Activated T-helper 2 cell treated with anti-CD3 and anti-CD28 coated beads, Interferon-gamma antibody, Interleukin-2, Interleukin-4, amounts not matched to agents 10 μg/mL and 5 μg/mL and 100 μg/mL, durations not matched to agents 14 hours and 24 hours and 36 hours (primary cell): ENCODE measurements around the gene HERPUD1. TPM values are rescaled to one million over a fixed set of nuclear protein-coding genes. Genes with fewer than 3 reads are reported as not detected.
A peak's percentile ranks its signal among the peaks of the same experiment; 100 is the strongest.
"Not testable (repeated sequence)": the region's sequence is repeated elsewhere in the genome, so short reads cannot be mapped to it uniquely, and the experiment has no call there.

ENCODE experiments used
- DNase-seq: peaks from one replicate; pipeline ENCODE4 v3.0.0; 2021; ENCODE audit warnings: low spot score
- H3K27ac Mint-ChIP-seq: one replicate; pipeline ENCODE4 v1.8.0; 2021; ENCODE audit warnings: mixed read lengths
- H3K27me3 Mint-ChIP-seq: one replicate; pipeline ENCODE4 v1.8.0; 2021; ENCODE audit warnings: low read depth, mixed read lengths
- H3K36me3 Mint-ChIP-seq: one replicate; pipeline ENCODE4 v1.8.0; 2021; ENCODE audit warnings: low read depth, mixed read lengths
- H3K4me1 Mint-ChIP-seq: one replicate; pipeline ENCODE4 v1.8.0; 2021; ENCODE audit warnings: low read depth, mixed read lengths
- H3K4me3 Mint-ChIP-seq: one replicate; pipeline ENCODE4 v1.8.0; 2021; ENCODE audit warnings: low read depth, mild to moderate bottlenecking, moderate library complexity, mixed read lengths
- H3K9me3 Mint-ChIP-seq: one replicate; pipeline ENCODE4 v1.8.0; 2021; ENCODE audit warnings: mixed read lengths
- intact Hi-C: fragments of 100-400 bp; cut with micrococcal nuclease; formaldehyde crosslinking; loops from one replicate; pipeline ENCODE4 v1.15.1; 2023
- total RNA-seq: library from RNA; stranded (reverse); gene quantifications from 2 replicates; pipeline ENCODE4 v1.2.3, GENCODE V29; 2022

HERPUD1 gene
- total RNA-seq, 1 donor from 2014 or later: 175 TPM

- intact Hi-C loops: loop anchor here (2.0 to 10.0 kb wide), 3 partner anchors 72 to 672 kb away; partner anchors contain the start of gene NUP93
- Mint-ChIP-seq H3K27me3 (no peaks in the 10 kb centered on the region), H3K4me3 (peak overlapping the region; percentile 98), H3K36me3 (peaks cover 56% of the 10 kb centered on the region), H3K4me1 (peaks cover 44% of the 10 kb centered on the region), H3K27ac (peak overlapping the region; percentile 97), H3K9me3 (no peaks in the 10 kb centered on the region)
- DNase-seq: peak; percentile 45
Observed at GRCh38 chr16:56932721-56933619, 1.0 kb downstream of the HERPUD1 start.

- H3K4me1 Mint-ChIP-seq: peaks cover 53% of the 10 kb centered on the region
- intact Hi-C loops: loop anchor here (2.0 to 10.0 kb wide), 3 partner anchors 73 to 671 kb away; partner anchors contain the start of gene NUP93
Observed at GRCh38 chr16:56933828-56934598, 2.1 kb downstream of the HERPUD1 start.

GRCh38 chr16:56934599-56935145, 2.7 kb downstream of the HERPUD1 start:
- Mint-ChIP-seq H3K4me3 (peak overlapping the region; percentile 98), H3K27ac (peak overlapping the region; percentile 64), H3K4me1 (peaks cover 60% of the 10 kb centered on the region), H3K36me3 (peaks cover 73% of the 10 kb centered on the region)
- intact Hi-C loops: loop anchor here (5.0 to 10.0 kb wide), 3 partner anchors 53 to 670 kb away; partner anchors contain the start of genes NLRC5 and NUP93
- H3K9me3 Mint-ChIP-seq, DNase-seq, H3K27me3 Mint-ChIP-seq: not testable (repeated sequence)

More at GRCh38 chr16:56933828-56934598, 2.1 kb downstream of the HERPUD1 start:
- peaks cover 66% of the 10 kb centered on the region for H3K36me3 Mint-ChIP-seq
- H3K9me3 Mint-ChIP-seq: no peaks in the 10 kb centered on the region
- H3K27me3 Mint-ChIP-seq: no peaks in the 10 kb centered on the region
- peak overlapping the region; percentile 46 for H3K27ac Mint-ChIP-seq
- DNase-seq: no peak
- H3K4me3 Mint-ChIP-seq: peak overlapping the region; percentile 98

- Mint-ChIP-seq H3K4me1 (peaks cover 65% of the 10 kb centered on the region), H3K4me3 (peak overlapping the region; percentile 98), H3K27me3 (no peaks in the 10 kb centered on the region), H3K9me3 (no peaks in the 10 kb centered on the region), H3K36me3 (peaks cover 78% of the 10 kb centered on the region), H3K27ac (peak overlapping the region; percentile 64)
- DNase-seq: no peak
- intact Hi-C loops: loop anchor here (5.0 to 10.0 kb wide), 3 partner anchors 52 to 670 kb away; partner anchors contain the start of genes NLRC5 and NUP93
Observed at GRCh38 chr16:56935201-56935600, 3.3 kb downstream of the HERPUD1 start.

GRCh38 chr16:56936491-56936890, 4.5 kb downstream of the HERPUD1 start:
- Mint-ChIP-seq H3K4me1 (peaks cover 66% of the 10 kb centered on the region), H3K9me3 (no peaks in the 10 kb centered on the region), H3K4me3 (peak overlapping the region; percentile 39), H3K27ac (peak overlapping the region; percentile 8), H3K27me3 (no peaks in the 10 kb centered on the region), H3K36me3 (peaks cover 89% of the 10 kb centered on the region)
- DNase-seq: no peak
- intact Hi-C loops: loop anchor here (5.0 to 10.0 kb wide), 3 partner anchors 51 to 668 kb away; partner anchors contain the start of genes NLRC5 and NUP93

GRCh38 chr16:56936950-56937349, 5.0 kb downstream of the HERPUD1 start:
- no peak for DNase-seq
- intact Hi-C loops: loop anchor here (5.0 to 10.0 kb wide), 3 partner anchors 50 to 668 kb away; partner anchors contain the start of genes NLRC5 and NUP93
- Mint-ChIP-seq H3K4me1 (peaks cover 69% of the 10 kb centered on the region), H3K27me3 (no peaks in the 10 kb centered on the region), H3K4me3 (no peak overlapping the region), H3K27ac (no peak overlapping the region), H3K9me3 (no peaks in the 10 kb centered on the region), H3K36me3 (peaks cover 93% of the 10 kb centered on the region)

- DNase-seq: peak; percentile 47
- peak overlapping the region; percentile 92 for H3K27ac Mint-ChIP-seq
- intact Hi-C loops: loop anchor here (2.0 to 10.0 kb wide), 4 partner anchors 48 to 666 kb away; partner anchors contain the start of genes NLRC5 and NUP93
- H3K4me3 Mint-ChIP-seq: peak overlapping the region; percentile 80
- H3K36me3 Mint-ChIP-seq: peaks cover 98% of the 10 kb centered on the region
- no peaks in the 10 kb centered on the region for H3K9me3 Mint-ChIP-seq
- peaks cover 77% of the 10 kb centered on the region for H3K4me1 Mint-ChIP-seq
- H3K27me3 Mint-ChIP-seq: no peaks in the 10 kb centered on the region
Observed at GRCh38 chr16:56938664-56939513, 6.9 kb downstream of the HERPUD1 start.

- Mint-ChIP-seq H3K36me3 (peaks cover 98% of the 10 kb centered on the region), H3K27me3 (no peaks in the 10 kb centered on the region), H3K4me1 (peaks cover 76% of the 10 kb centered on the region), H3K4me3 (peak overlapping the region; percentile 80), H3K27ac (peak overlapping the region; percentile 92), H3K9me3 (no peaks in the 10 kb centered on the region)
- no peak for DNase-seq
- intact Hi-C loops: loop anchor here (2.0 to 10.0 kb wide), 5 partner anchors 48 to 665 kb away; partner anchors contain the start of genes NLRC5 and NUP93
Observed at GRCh38 chr16:56939801-56940200, 7.9 kb downstream of the HERPUD1 start.

- Mint-ChIP-seq H3K27ac (peak overlapping the region; percentile 55), H3K27me3 (no peaks in the 10 kb centered on the region), H3K9me3 (no peaks in the 10 kb centered on the region), H3K4me1 (peaks cover 72% of the 10 kb centered on the region), H3K4me3 (no peak overlapping the region), H3K36me3 (peaks cover 95% of the 10 kb centered on the region)
- no peak for DNase-seq
- intact Hi-C loops: loop anchor here (10.0 kb wide), 1 partner anchor 326 kb away; no protein-coding TSS in a partner anchor
Observed at GRCh38 chr16:56941092-56941491, 9.2 kb downstream of the HERPUD1 start.

GRCh38 chr16:56941856-56942331, 10.0 kb downstream of the HERPUD1 start:
- Mint-ChIP-seq H3K27ac (no peak overlapping the region), H3K36me3 (peaks cover 91% of the 10 kb centered on the region), H3K9me3 (no peaks in the 10 kb centered on the region), H3K4me1 (peaks cover 66% of the 10 kb centered on the region), H3K4me3 (no peak overlapping the region), H3K27me3 (no peaks in the 10 kb centered on the region)
- no peak for DNase-seq
- intact Hi-C loops: loop anchor here (10.0 kb wide), 1 partner anchor 327 kb away; no protein-coding TSS in a partner anchor

- H3K36me3 Mint-ChIP-seq: peaks cover 72% of the 10 kb centered on the region
- peak overlapping the region; percentile 87 for H3K27ac Mint-ChIP-seq
- H3K27me3 Mint-ChIP-seq: no peaks in the 10 kb centered on the region
- intact Hi-C loops: loop anchor here (2.0 to 10.0 kb wide), 2 partner anchors 27 to 329 kb away; no protein-coding TSS in a partner anchor
- H3K4me1 Mint-ChIP-seq: peaks cover 48% of the 10 kb centered on the region
- no peaks in the 10 kb centered on the region for H3K9me3 Mint-ChIP-seq
- peak overlapping the region; percentile 8 for H3K4me3 Mint-ChIP-seq
- no peak for DNase-seq
Observed at GRCh38 chr16:56943761-56944375, 11.9 kb downstream of the HERPUD1 start.
